HCT116 (cell line): ENCODE data around the gene TYRP1. TPM values are rescaled to one million over a fixed set of nuclear protein-coding genes. Genes with fewer than 3 reads are reported as not detected.

ENCODE experiments used
- CEBPB ChIP-seq: IDR thresholded peaks from 2 replicates; pipeline ENCODE4 v1.6.1; 2012; ENCODE audit warnings: low read depth
- EGR1 ChIP-seq: IDR thresholded peaks from 2 replicates; pipeline ENCODE4 v1.6.1; 2012; ENCODE audit warnings: low read depth
- REST ChIP-seq: IDR thresholded peaks from 2 replicates; pipeline ENCODE4 v1.6.1; 2012; ENCODE audit warnings: low read depth
- total RNA-seq: library from RNA; stranded (reverse); gene quantifications from one replicate; pipeline ENCODE4 v1.2.1, GENCODE V29; 2021; ENCODE audit not compliant: unreplicated experiment
- TF ChIP-seq, protein P1 (sequence below), 3 experiments: fragments of 200-600 bp in 1 of 3; sonication (generic) in 1 of 3; IDR thresholded peaks in 2 of 3; conservative IDR thresholded peaks in 1 of 3; 2 replicates each; pipeline ENCODE4 v1.5.1; 2012 to 2017; ENCODE audit warnings: low read depth in 2 of 3, low read length in 2 of 3, antibody characterized with exemption in 1 of 3, borderline replicate concordance in 1 of 3, control low read depth in 1 of 3, mild to moderate bottlenecking in 1 of 3, mixed read lengths in 1 of 3, mixed run types in 1 of 3, moderate library complexity in 1 of 3; ENCODE audit not compliant: insufficient read depth in 1 of 3

The TYRP1 gene
- total RNA-seq, 1 experiment from 2014 or later, result not detected

DNA sequence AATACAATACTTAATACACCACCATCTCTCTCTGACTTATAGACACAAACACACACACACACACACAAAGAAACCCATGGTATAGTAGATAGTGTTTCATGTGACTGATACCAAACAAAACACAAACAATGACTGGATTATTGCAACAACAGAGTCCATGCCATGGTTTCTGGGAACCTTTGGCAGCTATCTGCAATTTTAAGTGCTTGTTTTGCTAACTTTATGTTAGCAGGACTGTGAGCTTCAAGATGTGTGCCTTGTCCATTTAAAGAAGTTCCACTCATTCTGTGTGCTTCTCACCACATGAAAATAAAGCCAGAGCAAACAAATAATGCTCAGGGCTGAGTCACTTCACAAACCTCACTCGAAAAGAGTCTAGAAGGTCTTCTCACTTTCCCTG, 66.6 kb downstream of the TYRP1 start (continued):
- TF ChIP-seq, protein P1, sequence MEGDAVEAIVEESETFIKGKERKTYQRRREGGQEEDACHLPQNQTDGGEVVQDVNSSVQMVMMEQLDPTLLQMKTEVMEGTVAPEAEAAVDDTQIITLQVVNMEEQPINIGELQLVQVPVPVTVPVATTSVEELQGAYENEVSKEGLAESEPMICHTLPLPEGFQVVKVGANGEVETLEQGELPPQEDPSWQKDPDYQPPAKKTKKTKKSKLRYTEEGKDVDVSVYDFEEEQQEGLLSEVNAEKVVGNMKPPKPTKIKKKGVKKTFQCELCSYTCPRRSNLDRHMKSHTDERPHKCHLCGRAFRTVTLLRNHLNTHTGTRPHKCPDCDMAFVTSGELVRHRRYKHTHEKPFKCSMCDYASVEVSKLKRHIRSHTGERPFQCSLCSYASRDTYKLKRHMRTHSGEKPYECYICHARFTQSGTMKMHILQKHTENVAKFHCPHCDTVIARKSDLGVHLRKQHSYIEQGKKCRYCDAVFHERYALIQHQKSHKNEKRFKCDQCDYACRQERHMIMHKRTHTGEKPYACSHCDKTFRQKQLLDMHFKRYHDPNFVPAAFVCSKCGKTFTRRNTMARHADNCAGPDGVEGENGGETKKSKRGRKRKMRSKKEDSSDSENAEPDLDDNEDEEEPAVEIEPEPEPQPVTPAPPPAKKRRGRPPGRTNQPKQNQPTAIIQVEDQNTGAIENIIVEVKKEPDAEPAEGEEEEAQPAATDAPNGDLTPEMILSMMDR (IDR thresholded peaks at IDR 0.05 in 2 of 3, conservative IDR thresholded peaks at IDR 0.05 in 1 of 3; ENCODE audit: borderline replicate concordance in 1 of 3, insufficient read depth in 1 of 3, low read depth in 2 of 3, low read length in 2 of 3), result no peak
- no peak for TF ChIP-seq CEBPB
- TF ChIP-seq EGR1, result no peak
- TF ChIP-seq REST, result no peak

Other genes starting within 250 kb of the TYRP1 start
- 13.3 TPM for gene LURAP1L, start 81.6 kb downstream of the TYRP1 start, total RNA-seq